HG02852 (cell line): ENCODE results near the gene PKM.

Experiments used
- ATAC-seq: cut with Tn5 transposase; IDR thresholded peaks from one replicate; pipeline ENCODE4 v1.9.1; 2021; ENCODE audit warnings: mild to moderate bottlenecking, moderate library complexity; ENCODE audit not compliant: unreplicated experiment

PKM gene

GRCh38 chr15:72161361-72162132, 69.4 kb downstream of the PKM start:
- no peak for ATAC-seq

- no peak for ATAC-seq
These were observed 70.2 kb downstream of the PKM start for GRCh38 chr15:72160696-72161245.

GRCh38 chr15:72156928-72157327, 74.1 kb downstream of the PKM start:
- ATAC-seq = no peak

- ATAC-seq = peak; percentile 76
These were observed 75.1 kb downstream of the PKM start for GRCh38 chr15:72155635-72156616.

- no peak for ATAC-seq
These were observed 75.9 kb downstream of the PKM start for GRCh38 chr15:72155003-72155621.

GRCh38 chr15:72154316-72154715, 76.7 kb downstream of the PKM start:
- no peak for ATAC-seq

- no peak for ATAC-seq
These were observed 77.6 kb downstream of the PKM start for GRCh38 chr15:72153269-72154000.
